T-helper 2 cell (primary cell): ENCODE measurements around the gene COL4A1.

ENCODE experiments used
- DNase-seq, 5 experiments: peaks; one replicate each; pipeline versions ENCODE4 v3.0.0 to v3.0.0-alpha.2; 2012 to 2022

The COL4A1 gene

GRCh38 chr13:110234532-110234931 lies 72.4 kb downstream of the COL4A1 start:
- DNase-seq = no peak

- DNase-seq = no peak
Observed at GRCh38 chr13:110233951-110234280, 73.0 kb downstream of the COL4A1 start.

- no peak for DNase-seq
Observed at GRCh38 chr13:110233181-110233950, 73.6 kb downstream of the COL4A1 start.

- no peak for DNase-seq
Observed at GRCh38 chr13:110232756-110233155, 74.2 kb downstream of the COL4A1 start.

- DNase-seq = no peak
Observed at GRCh38 chr13:110232142-110232541, 74.8 kb downstream of the COL4A1 start.

GRCh38 chr13:110231348-110232047 lies 75.5 kb downstream of the COL4A1 start:
- DNase-seq = no peak

GRCh38 chr13:110230661-110231347 lies 76.2 kb downstream of the COL4A1 start:
- no peak for DNase-seq

GRCh38 chr13:110229905-110230563 lies 76.9 kb downstream of the COL4A1 start:
- no peak for DNase-seq

- no peak for DNase-seq
Observed at GRCh38 chr13:110228936-110229904, 77.7 kb downstream of the COL4A1 start.

GRCh38 chr13:110227864-110228643 lies 78.9 kb downstream of the COL4A1 start:
- no peak for DNase-seq

- no peak for DNase-seq
Observed at GRCh38 chr13:110227416-110227815, 79.5 kb downstream of the COL4A1 start.

- no peak for DNase-seq
Observed at GRCh38 chr13:110225609-110226574, 81.1 kb downstream of the COL4A1 start.

GRCh38 chr13:110225003-110225402 lies 82.0 kb downstream of the COL4A1 start:
- no peak for DNase-seq

GRCh38 chr13:110224519-110224918 lies 82.4 kb downstream of the COL4A1 start:
- DNase-seq = no peak

- no peak for DNase-seq
Observed at GRCh38 chr13:110221406-110222117, 85.4 kb downstream of the COL4A1 start.

- DNase-seq = no peak
Observed at GRCh38 chr13:110220471-110220870, 86.5 kb downstream of the COL4A1 start.

GRCh38 chr13:110218581-110219201 lies 88.3 kb downstream of the COL4A1 start:
- no peak for DNase-seq

- DNase-seq = no peak
Observed at GRCh38 chr13:110217811-110218210, 89.1 kb downstream of the COL4A1 start.

- no peak for DNase-seq
Observed at GRCh38 chr13:110217085-110217484, 89.9 kb downstream of the COL4A1 start.
